VCaP (cell line): ENCODE results near the gene UNC13C.

Experiments used
- H3K27ac ChIP-seq: fragments of 450-650 bp; 2 replicates; pipeline ENCODE4 v1.5.1; 2017
- CTCF ChIP-seq: fragments of 450-650 bp; conservative IDR thresholded peaks from 2 replicates; pipeline ENCODE4 v1.5.1; 2017; ENCODE audit warnings: mild to moderate bottlenecking, moderate library complexity

The UNC13C gene

GRCh38 chr15:54518156-54518882 is 540.1 kb downstream of the UNC13C start:
- TF ChIP-seq CTCF = no peak
- H3K27ac ChIP-seq = no peak overlapping the region

GRCh38 chr15:54519577-54519976 is 541.3 kb downstream of the UNC13C start:
- H3K27ac ChIP-seq = no peak overlapping the region
- TF ChIP-seq CTCF = no peak

GRCh38 chr15:54520616-54521015 is 542.4 kb downstream of the UNC13C start:
- no peak for TF ChIP-seq CTCF
- no peak overlapping the region for H3K27ac ChIP-seq

GRCh38 chr15:54521206-54521605 is 543.0 kb downstream of the UNC13C start:
- no peak overlapping the region for H3K27ac ChIP-seq
- TF ChIP-seq CTCF = no peak

GRCh38 chr15:54528021-54528420 is 549.8 kb downstream of the UNC13C start:
- TF ChIP-seq CTCF = no peak

GRCh38 chr15:54540721-54541120 is 562.5 kb downstream of the UNC13C start:
- no peak overlapping the region for H3K27ac ChIP-seq
- TF ChIP-seq CTCF = no peak

More at GRCh38 chr15:54528021-54528420, 549.8 kb downstream of the UNC13C start:
- H3K27ac ChIP-seq = no peak overlapping the region

GRCh38 chr15:54547491-54547890 is 569.2 kb downstream of the UNC13C start:
- TF ChIP-seq CTCF = no peak
- no peak overlapping the region for H3K27ac ChIP-seq
